ENCODE results near the gene IER3IP1.

DNA sequence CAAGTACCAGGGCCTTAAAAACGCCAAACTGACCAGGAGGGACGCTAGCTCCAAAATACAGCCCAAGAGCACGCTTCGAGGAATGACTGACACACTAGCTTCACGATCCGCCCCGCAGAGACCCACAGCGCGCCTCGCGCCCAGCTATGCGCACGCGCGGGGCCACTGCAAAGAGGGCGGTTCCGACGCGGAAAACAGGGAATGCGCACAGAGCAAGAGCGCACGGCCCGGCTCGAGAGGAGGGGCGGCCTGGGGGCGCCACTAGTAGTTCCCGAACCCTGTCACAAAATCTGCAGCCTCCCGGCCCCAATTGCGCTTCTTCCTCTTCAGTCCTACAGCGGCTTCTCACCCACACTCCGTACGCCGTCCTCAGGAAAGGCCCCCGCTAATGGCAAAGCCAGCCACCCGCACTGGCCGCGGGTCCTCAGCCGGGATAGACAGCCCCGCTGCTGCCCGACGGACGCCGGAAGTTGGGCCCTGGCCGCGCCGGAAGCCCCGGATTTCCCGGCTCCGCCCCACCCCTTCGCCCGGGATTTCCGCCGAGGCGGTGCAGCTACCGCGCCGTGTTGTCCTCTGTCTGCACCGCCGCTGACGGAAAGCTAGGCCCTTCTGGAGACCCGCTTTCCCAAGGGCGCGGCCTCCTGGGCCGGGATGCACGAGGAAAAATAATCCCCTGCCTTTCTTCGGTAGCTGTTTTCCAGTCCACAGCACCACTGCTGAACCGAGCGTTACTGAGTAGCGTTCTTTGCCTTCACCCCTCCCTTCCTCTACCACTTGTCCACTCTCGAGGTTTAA is 25.9 kb downstream of the IER3IP1 start, which contains the start of gene HDHD2:
- TF ChIP-seq, protein P1, sequence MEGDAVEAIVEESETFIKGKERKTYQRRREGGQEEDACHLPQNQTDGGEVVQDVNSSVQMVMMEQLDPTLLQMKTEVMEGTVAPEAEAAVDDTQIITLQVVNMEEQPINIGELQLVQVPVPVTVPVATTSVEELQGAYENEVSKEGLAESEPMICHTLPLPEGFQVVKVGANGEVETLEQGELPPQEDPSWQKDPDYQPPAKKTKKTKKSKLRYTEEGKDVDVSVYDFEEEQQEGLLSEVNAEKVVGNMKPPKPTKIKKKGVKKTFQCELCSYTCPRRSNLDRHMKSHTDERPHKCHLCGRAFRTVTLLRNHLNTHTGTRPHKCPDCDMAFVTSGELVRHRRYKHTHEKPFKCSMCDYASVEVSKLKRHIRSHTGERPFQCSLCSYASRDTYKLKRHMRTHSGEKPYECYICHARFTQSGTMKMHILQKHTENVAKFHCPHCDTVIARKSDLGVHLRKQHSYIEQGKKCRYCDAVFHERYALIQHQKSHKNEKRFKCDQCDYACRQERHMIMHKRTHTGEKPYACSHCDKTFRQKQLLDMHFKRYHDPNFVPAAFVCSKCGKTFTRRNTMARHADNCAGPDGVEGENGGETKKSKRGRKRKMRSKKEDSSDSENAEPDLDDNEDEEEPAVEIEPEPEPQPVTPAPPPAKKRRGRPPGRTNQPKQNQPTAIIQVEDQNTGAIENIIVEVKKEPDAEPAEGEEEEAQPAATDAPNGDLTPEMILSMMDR (conservative IDR thresholded peaks at IDR 0.05; ENCODE audit: low read length), result no peak
- no peak for TF ChIP-seq EZH2phosphoT487 (IDR thresholded peaks at IDR 0.05; ENCODE audit: borderline replicate concordance, low read depth, low read length)
